ENCODE measurements around the gene NDUFS3. TPM values are rescaled to one million over a fixed set of nuclear protein-coding genes. Genes with fewer than 3 reads are reported as not detected.

Gene NDUFS3
- 75.5 and 101 TPM in 2 replicates for total RNA-seq

GRCh38 chr11:47578524-47579494 is at the start of gene NDUFS3, which contains the start of gene KBTBD4:
TSS of gene NDUFS3 (plus strand) at chr11:47579074. CDS start at chr11:47579092, 18 bp downstream.
TSS of gene KBTBD4 (minus strand) at chr11:47578970. CDS start at chr11:47578951, 19 bp downstream.

GRCh38 chr11:47552566-47553405 is 26.1 kb upstream of the NDUFS3 start, which contains the start of gene CELF1:
TSS of gene CELF1 (minus strand) at chr11:47553132. CDS start at chr11:47499523, 53,609 bp downstream.

GRCh38 chr11:47565340-47566148 is 13.3 kb upstream of the NDUFS3 start, which contains the start of gene PTPMT1:
TSS of gene PTPMT1 (plus strand) at chr11:47565599. CDS start at chr11:47565623, 24 bp downstream.

GRCh38 chr11:47586098-47586855 is 7.4 kb downstream of the NDUFS3 start, which contains the start of gene FAM180B:
TSS of gene FAM180B (plus strand) at chr11:47586678. CDS start at chr11:47586769, 91 bp downstream.

GRCh38 chr11:47593934-47594855 is 15.3 kb downstream of the NDUFS3 start, which contains the start of gene C1QTNF4:
TSS of gene C1QTNF4 (minus strand) at chr11:47594411. CDS start at chr11:47590810, 3,601 bp downstream.

Other genes with a start within 250 kb of the NDUFS3 start
- gene MYBPC3, start 226.4 kb upstream of the NDUFS3 start, total RNA-seq, result not detected in 2 replicates
- not detected in 2 replicates for gene SPI1, start 200.5 kb upstream of the NDUFS3 start, total RNA-seq
- gene SLC39A13, start 170.5 kb upstream of the NDUFS3 start, total RNA-seq, result 84.5 and 97.5 TPM in 2 replicates
- 123 and 233 TPM in 2 replicates for gene PSMC3, start 152.6 kb upstream of the NDUFS3 start, total RNA-seq
- gene RAPSN, start 129.9 kb upstream of the NDUFS3 start, total RNA-seq, result not detected in 2 replicates
- gene CELF1, start 25.9 kb upstream of the NDUFS3 start, total RNA-seq, result 51.8 and 52.3 TPM in 2 replicates
- gene PTPMT1, start 13.5 kb upstream of the NDUFS3 start, total RNA-seq, result 166 and 195 TPM in 2 replicates
- gene KBTBD4, start 104 bp upstream of the NDUFS3 start, total RNA-seq, result 12.5 and 15.4 TPM in 2 replicates
- not detected in 2 replicates for gene FAM180B, start 7.6 kb downstream of the NDUFS3 start, total RNA-seq
- gene C1QTNF4, start 15.3 kb downstream of the NDUFS3 start, total RNA-seq, result 0.08 and 0.16 TPM in 2 replicates
- 69.9 and 104 TPM in 2 replicates for gene MTCH2, start 63.5 kb downstream of the NDUFS3 start, total RNA-seq
- 0.16 and 0.19 TPM in 2 replicates for gene AGBL2, start 136.3 kb downstream of the NDUFS3 start, total RNA-seq
- gene FNBP4, start 188.3 kb downstream of the NDUFS3 start, total RNA-seq, result 20.1 and 26.4 TPM in 2 replicates